Measurements from ENCODE around the gene SYNJ2. TPM values are rescaled to one million over a fixed set of nuclear protein-coding genes. Genes with fewer than 3 reads are reported as not detected.
A peak's percentile ranks its signal among the peaks of the same experiment; 100 is the strongest.

SYNJ2 gene
- total RNA-seq, 2 experiments from 2014 or later = 28.1 to 29.4 TPM

- H3K9me3 Mint-ChIP-seq = no peaks in the 10 kb centered on the region
- H3K27ac Mint-ChIP-seq = peak overlapping the region; percentile 100
- H3K4me1 Mint-ChIP-seq = peaks cover 46% of the 10 kb centered on the region
- no peak for DNase-seq
- no peaks in the 10 kb centered on the region for H3K27me3 Mint-ChIP-seq
- H3K36me3 Mint-ChIP-seq = peaks cover 18% of the 10 kb centered on the region
- H3K4me3 Mint-ChIP-seq = peak overlapping the region; percentile 44
These were observed 46.1 kb downstream of the SYNJ2 start for GRCh38 chr6:158027590-158028285.

- H3K4me1 Mint-ChIP-seq = peaks cover 46% of the 10 kb centered on the region
- H3K36me3 Mint-ChIP-seq = peaks cover 18% of the 10 kb centered on the region
These were observed 46.8 kb downstream of the SYNJ2 start for GRCh38 chr6:158028421-158028820.

GRCh38 chr6:158028876-158029275 is 47.2 kb downstream of the SYNJ2 start:
- no peaks in the 10 kb centered on the region for H3K9me3 Mint-ChIP-seq
- H3K4me1 Mint-ChIP-seq = peaks cover 46% of the 10 kb centered on the region
- no peak overlapping the region for H3K4me3 Mint-ChIP-seq
- H3K36me3 Mint-ChIP-seq = peaks cover 18% of the 10 kb centered on the region
- no peak for DNase-seq
- no peaks in the 10 kb centered on the region for H3K27me3 Mint-ChIP-seq
- no peak overlapping the region for H3K27ac Mint-ChIP-seq

More at GRCh38 chr6:158028421-158028820, 46.8 kb downstream of the SYNJ2 start:
- Mint-ChIP-seq H3K27me3 (no peaks in the 10 kb centered on the region), H3K27ac (no peak overlapping the region), H3K4me3 (no peak overlapping the region), H3K9me3 (no peaks in the 10 kb centered on the region)
- no peak for DNase-seq

GRCh38 chr6:158029668-158030230 is 48.1 kb downstream of the SYNJ2 start:
- H3K4me3 Mint-ChIP-seq = no peak overlapping the region
- peaks cover 22% of the 10 kb centered on the region for H3K36me3 Mint-ChIP-seq
- no peak overlapping the region for H3K27ac Mint-ChIP-seq
- H3K4me1 Mint-ChIP-seq = peaks cover 44% of the 10 kb centered on the region
- H3K27me3 Mint-ChIP-seq = no peaks in the 10 kb centered on the region
- no peak for DNase-seq
- no peaks in the 10 kb centered on the region for H3K9me3 Mint-ChIP-seq

- no peaks in the 10 kb centered on the region for H3K27me3 Mint-ChIP-seq
- no peak overlapping the region for H3K4me3 Mint-ChIP-seq
- H3K4me1 Mint-ChIP-seq = peaks cover 41% of the 10 kb centered on the region
- DNase-seq = no peak
- no peaks in the 10 kb centered on the region for H3K9me3 Mint-ChIP-seq
- peak overlapping the region; percentile 59 for H3K27ac Mint-ChIP-seq
- H3K36me3 Mint-ChIP-seq = peaks cover 23% of the 10 kb centered on the region
These were observed 49.0 kb downstream of the SYNJ2 start for GRCh38 chr6:158030380-158031300.

- Mint-ChIP-seq H3K9me3 (no peaks in the 10 kb centered on the region), H3K4me1 (peaks cover 33% of the 10 kb centered on the region), H3K27ac (peak overlapping the region; percentile 59), H3K27me3 (no peaks in the 10 kb centered on the region), H3K36me3 (peaks cover 30% of the 10 kb centered on the region), H3K4me3 (no peak overlapping the region)
- peak; percentile 68 for DNase-seq
These were observed 50.0 kb downstream of the SYNJ2 start for GRCh38 chr6:158031381-158032353.

- Mint-ChIP-seq H3K9me3 (no peaks in the 10 kb centered on the region), H3K27me3 (no peaks in the 10 kb centered on the region), H3K36me3 (peaks cover 30% of the 10 kb centered on the region), H3K4me1 (peaks cover 26% of the 10 kb centered on the region), H3K4me3 (no peak overlapping the region), H3K27ac (no peak overlapping the region)
- no peak for DNase-seq
These were observed 50.7 kb downstream of the SYNJ2 start for GRCh38 chr6:158032354-158032733.

GRCh38 chr6:158033077-158033750 is 51.6 kb downstream of the SYNJ2 start:
- Mint-ChIP-seq H3K4me1 (peaks cover 18% of the 10 kb centered on the region), H3K36me3 (peaks cover 24% of the 10 kb centered on the region), H3K27ac (no peak overlapping the region), H3K4me3 (no peak overlapping the region), H3K27me3 (no peaks in the 10 kb centered on the region), H3K9me3 (no peaks in the 10 kb centered on the region)
- no peak for DNase-seq

GRCh38 chr6:158033751-158034702 is 52.4 kb downstream of the SYNJ2 start:
- Mint-ChIP-seq H3K36me3 (peaks cover 24% of the 10 kb centered on the region), H3K27ac (no peak overlapping the region), H3K4me1 (peaks cover 18% of the 10 kb centered on the region), H3K4me3 (no peak overlapping the region), H3K9me3 (no peaks in the 10 kb centered on the region), H3K27me3 (no peaks in the 10 kb centered on the region)
- DNase-seq = no peak

GRCh38 chr6:158036261-158036660 is 54.6 kb downstream of the SYNJ2 start:
- H3K9me3 Mint-ChIP-seq = no peaks in the 10 kb centered on the region
- no peak overlapping the region for H3K27ac Mint-ChIP-seq
- DNase-seq = no peak
- H3K4me3 Mint-ChIP-seq = no peak overlapping the region
- H3K4me1 Mint-ChIP-seq = peaks cover 26% of the 10 kb centered on the region
- peaks cover 18% of the 10 kb centered on the region for H3K36me3 Mint-ChIP-seq
- no peaks in the 10 kb centered on the region for H3K27me3 Mint-ChIP-seq

- no peak overlapping the region for H3K27ac Mint-ChIP-seq
- peaks cover 23% of the 10 kb centered on the region for H3K4me1 Mint-ChIP-seq
- no peak for DNase-seq
- H3K9me3 Mint-ChIP-seq = no peaks in the 10 kb centered on the region
- no peak overlapping the region for H3K4me3 Mint-ChIP-seq
- peaks cover 16% of the 10 kb centered on the region for H3K36me3 Mint-ChIP-seq
- H3K27me3 Mint-ChIP-seq = no peaks in the 10 kb centered on the region
These were observed 55.4 kb downstream of the SYNJ2 start for GRCh38 chr6:158037021-158037420.

- H3K4me3 Mint-ChIP-seq = no peak overlapping the region
- H3K4me1 Mint-ChIP-seq = peaks cover 26% of the 10 kb centered on the region
- no peaks in the 10 kb centered on the region for H3K27me3 Mint-ChIP-seq
- H3K9me3 Mint-ChIP-seq = no peaks in the 10 kb centered on the region
- no peak overlapping the region for H3K27ac Mint-ChIP-seq
- no peak for DNase-seq
- peaks cover 21% of the 10 kb centered on the region for H3K36me3 Mint-ChIP-seq
These were observed 56.1 kb downstream of the SYNJ2 start for GRCh38 chr6:158037771-158038170.

Data from activated naive CD8-positive, alpha-beta T cell treated with anti-CD3 and anti-CD28 coated beads for 36 hours (primary cell).